Urinary bladder (tissue), 4 donors: Measurements from ENCODE around the gene AUP1. TPM values are rescaled to one million over a fixed set of nuclear protein-coding genes. Genes with fewer than 3 reads are reported as not detected.
"Not testable (repeated sequence)": the region's sequence is repeated elsewhere in the genome, so short reads cannot be mapped to it uniquely, and the experiment has no call there.

Source experiments
- DNase-seq: peaks from one replicate; pipeline ENCODE4 v3.0.0-alpha.2; 2015; ENCODE audit errors: extremely low spot score
- H3K27ac ChIP-seq: one replicate; pipeline ENCODE4 v1.5.1; 2013; ENCODE audit warnings: low read depth, mild to moderate bottlenecking, moderate library complexity
- H3K36me3 ChIP-seq: one replicate; pipeline ENCODE4 v1.6.1; 2013; ENCODE audit warnings: mild to moderate bottlenecking, moderate library complexity; ENCODE audit not compliant: insufficient read depth
- H3K4me1 ChIP-seq: one replicate; pipeline ENCODE4 v1.6.1; 2013; ENCODE audit warnings: mild to moderate bottlenecking, moderate library complexity; ENCODE audit not compliant: insufficient read depth
- H3K4me3 ChIP-seq: one replicate; pipeline ENCODE4 v1.5.1; 2013; ENCODE audit warnings: low read depth, low read length
- WGBS: extraction: QIAGEN DNeasy Blood & Tissue Kit; methylation state at CpG from one replicate; pipeline ENCODE4 v1.1.7; 2013; 5-methylcytosine and 5-hydroxymethylcytosine counted together
- polyA plus RNA-seq: library from polyadenylated mRNA; stranded (reverse); fragments of 200-250 nt; gene quantifications from one replicate; pipeline ENCODE4 v1.2.3, GENCODE V29; 2013
- total RNA-seq: library from RNA; depleted of rRNA; stranded (reverse); fragments of >200 nt; gene quantifications from one replicate; pipeline ENCODE4 v1.2.3, GENCODE V29; 2014
- donor health status: healthy with polysubstance abuse.
- donor health status: healthy.

AUP1 gene
- total and polyA plus RNA-seq, 2 donors: 57.7 to 112 TPM

- Histone ChIP-seq H3K4me1 (no peaks in the 10 kb centered on the region), H3K4me3 (no peak overlapping the region), H3K36me3 (no peaks in the 10 kb centered on the region), H3K27ac (no peak overlapping the region)
- DNase-seq: no peak
- WGBS: 70% methylated on average over 5 of the region's 5 CpGs
Measured at GRCh38 chr2:74564222-74564621, 34.7 kb upstream of the AUP1 start.

GRCh38 chr2:74562126-74562775 lies 32.7 kb upstream of the AUP1 start:
- no peaks in the 10 kb centered on the region for H3K4me1 ChIP-seq
- no peak overlapping the region for H3K27ac ChIP-seq
- no peak for DNase-seq
- no peak overlapping the region for H3K4me3 ChIP-seq
- no peaks in the 10 kb centered on the region for H3K36me3 ChIP-seq
- WGBS: 80% methylated on average over 7 of the region's 7 CpGs

GRCh38 chr2:74561022-74561421 lies 31.5 kb upstream of the AUP1 start:
- H3K4me3 ChIP-seq, H3K27ac ChIP-seq, H3K4me1 ChIP-seq, H3K36me3 ChIP-seq, DNase-seq: not testable (repeated sequence)
- 97% methylated on average over 1 of the region's 1 CpG for WGBS

GRCh38 chr2:74560591-74560990 lies 31.1 kb upstream of the AUP1 start:
- WGBS: 49% methylated on average over 6 of the region's 6 CpGs
- H3K4me3 ChIP-seq: no peak overlapping the region
- no peaks in the 10 kb centered on the region for H3K36me3 ChIP-seq
- H3K4me1 ChIP-seq: no peaks in the 10 kb centered on the region
- DNase-seq: no peak
- H3K27ac ChIP-seq: no peak overlapping the region

- Histone ChIP-seq H3K27ac (no peak overlapping the region), H3K4me1 (no peaks in the 10 kb centered on the region), H3K36me3 (no peaks in the 10 kb centered on the region), H3K4me3 (no peak overlapping the region)
- DNase-seq: no peak
- 27% methylated on average over 5 of the region's 5 CpGs for WGBS
Measured at GRCh38 chr2:74559912-74560311, 30.4 kb upstream of the AUP1 start.

- WGBS: 67% methylated on average over 7 of the region's 7 CpGs
- H3K4me1 ChIP-seq: no peaks in the 10 kb centered on the region
- H3K4me3 ChIP-seq: no peak overlapping the region
- H3K27ac ChIP-seq: no peak overlapping the region
- H3K36me3 ChIP-seq: no peaks in the 10 kb centered on the region
- no peak for DNase-seq
Measured at GRCh38 chr2:74558284-74559230, 29.1 kb upstream of the AUP1 start.

- H3K27ac ChIP-seq: no peak overlapping the region
- H3K4me1 ChIP-seq: no peaks in the 10 kb centered on the region
- WGBS: 90% methylated on average over 6 of the region's 6 CpGs
- H3K36me3 ChIP-seq: no peaks in the 10 kb centered on the region
- H3K4me3 ChIP-seq: no peak overlapping the region
- no peak for DNase-seq
Measured at GRCh38 chr2:74556831-74557370, 27.4 kb upstream of the AUP1 start.

GRCh38 chr2:74556159-74556558 lies 26.7 kb upstream of the AUP1 start:
- no peak overlapping the region for H3K4me3 ChIP-seq
- no peaks in the 10 kb centered on the region for H3K4me1 ChIP-seq
- H3K27ac ChIP-seq: no peak overlapping the region
- 78% methylated on average over 14 of the region's 14 CpGs for WGBS
- no peaks in the 10 kb centered on the region for H3K36me3 ChIP-seq
- no peak for DNase-seq

GRCh38 chr2:74555610-74556103 lies 26.2 kb upstream of the AUP1 start:
- Histone ChIP-seq H3K4me3 (peak overlapping the region; percentile 64), H3K27ac (no peak overlapping the region), H3K36me3 (no peaks in the 10 kb centered on the region), H3K4me1 (no peaks in the 10 kb centered on the region)
- WGBS: 73% methylated on average over 17 of the region's 17 CpGs
- DNase-seq: no peak

- H3K36me3 ChIP-seq: no peaks in the 10 kb centered on the region
- peak overlapping the region; percentile 64 for H3K4me3 ChIP-seq
- H3K27ac ChIP-seq: no peak overlapping the region
- no peaks in the 10 kb centered on the region for H3K4me1 ChIP-seq
- DNase-seq: no peak
- WGBS: 5% methylated on average over 58 of the region's 58 CpGs
Measured at GRCh38 chr2:74554820-74555531, 25.5 kb upstream of the AUP1 start.

GRCh38 chr2:74553892-74554819 lies 24.6 kb upstream of the AUP1 start, which contains the start of the genes DOK1 and LOXL3:
DOK1 (plus strand) TSS chr2:74554720; CDS start chr2:74554755, 35 bp downstream.
LOXL3 (minus strand) TSS chr2:74553942; CDS start chr2:74552634, 1,308 bp downstream.
- DNase-seq: peak; percentile 81
- H3K36me3 ChIP-seq: no peaks in the 10 kb centered on the region
- peak within 1 kb of the TSS; percentile 76 for H3K27ac ChIP-seq
- H3K4me3 ChIP-seq: peak within 1 kb of the TSS; percentile 64
- no peaks in the 10 kb centered on the region for H3K4me1 ChIP-seq
- under 1% methylated on average over 73 of the region's 73 CpGs for WGBS
